Effector CD4-positive, alpha-beta T cell (primary cell): Measurements from ENCODE around the gene RBBP4.
"Not testable (repeated sequence)": the region's sequence is repeated elsewhere in the genome, so short reads cannot be mapped to it uniquely, and the experiment has no call there.

Experiments used
- DNase-seq: peaks from one replicate; pipeline ENCODE4 v3.0.0-alpha.2; 2020

The RBBP4 gene

DNA sequence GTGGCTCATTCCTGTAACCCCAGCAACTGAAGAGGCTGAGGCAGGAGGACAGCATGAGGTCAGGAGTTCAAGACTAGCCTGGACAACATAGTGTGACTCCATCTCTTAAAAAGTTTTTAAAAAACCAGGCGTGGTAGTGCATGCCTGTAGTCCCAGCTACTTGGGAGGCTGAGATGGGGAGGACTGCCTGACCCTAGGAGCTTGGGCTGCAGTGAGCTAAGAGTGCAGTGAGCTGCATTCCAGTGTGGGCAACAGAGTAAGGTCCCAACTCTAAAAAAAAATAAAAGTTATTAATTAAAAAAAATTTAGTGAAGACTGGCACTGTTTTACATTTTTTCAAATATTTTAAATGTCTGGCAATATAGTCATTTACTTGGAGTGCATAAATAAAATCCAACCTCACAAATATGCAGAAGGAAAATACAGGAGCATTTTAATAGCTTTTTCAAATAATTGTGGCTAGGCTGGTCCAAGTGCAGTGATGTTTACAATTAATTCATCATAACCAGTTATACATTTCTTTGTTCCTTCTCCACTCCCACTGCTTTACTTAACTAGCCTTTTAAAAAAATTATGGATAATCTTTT, 11.4 kb upstream of the RBBP4 start:
- no peak for DNase-seq

DNA sequence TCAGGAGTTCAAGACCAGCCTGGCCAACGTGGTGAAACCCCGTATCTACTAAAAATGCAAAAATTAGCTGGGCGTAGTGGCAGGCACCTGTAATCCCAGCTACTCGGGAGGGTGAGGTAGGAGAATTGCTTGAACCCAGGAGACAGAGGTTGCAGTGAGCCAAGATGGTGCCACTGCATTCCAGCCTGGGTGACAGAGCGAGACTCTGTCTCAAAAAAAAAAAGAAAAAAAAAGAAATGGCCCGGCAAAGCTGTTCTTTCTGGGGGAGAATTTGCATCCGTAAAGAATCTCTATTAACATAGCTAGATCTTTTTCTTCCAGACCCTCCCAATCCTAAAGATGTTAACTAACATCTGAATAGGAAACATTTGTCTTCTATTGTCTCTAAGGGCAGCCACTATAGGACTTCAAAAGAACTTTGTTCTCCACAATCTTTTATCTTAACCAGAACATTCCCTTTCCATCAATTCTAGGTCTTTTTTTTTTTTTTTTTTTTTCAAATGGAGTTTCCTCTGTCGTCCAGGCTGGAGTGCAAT, 8.6 kb upstream of the RBBP4 start:
- not testable (repeated sequence) for DNase-seq

- no peak for DNase-seq
Measured at GRCh38 chr1:32644426-32644825, 6.6 kb upstream of the RBBP4 start.

- DNase-seq = no peak
Measured at GRCh38 chr1:32647308-32648134, 3.5 kb upstream of the RBBP4 start.

DNA sequence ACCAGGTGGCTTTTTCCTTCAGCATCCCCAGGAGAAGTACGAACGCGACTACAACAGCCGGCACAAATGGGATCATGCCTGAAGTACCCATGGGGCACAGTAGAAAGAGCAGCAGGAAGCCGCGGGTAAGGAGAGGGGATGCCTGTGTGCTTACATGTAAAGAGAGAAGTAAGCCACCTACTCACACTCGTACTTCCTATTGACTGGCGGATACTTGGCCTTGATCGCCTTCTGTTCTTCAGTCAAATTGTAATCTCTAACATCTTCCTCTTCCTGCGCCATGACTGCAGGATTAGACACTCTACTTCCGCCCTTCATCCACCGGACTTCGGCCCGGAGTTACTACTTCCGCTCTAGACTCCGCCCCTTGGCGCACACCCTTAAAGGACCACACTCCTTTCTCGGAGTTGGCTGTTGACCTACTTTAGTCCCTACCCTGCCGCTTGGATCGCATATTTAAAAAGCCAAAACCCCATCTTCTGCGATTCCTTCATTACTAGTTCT, 708 bp upstream of the RBBP4 start, which contains the start of gene ZBTB8OS:
Gene ZBTB8OS (minus strand): TSS at position 303 of the 504 bp plus-strand sequence. CDS start 21 bp downstream, at position 282.
- DNase-seq = peak; percentile 84

- DNase-seq = no peak
Measured at GRCh38 chr1:32651461-32652073, 559 bp downstream of the RBBP4 start.

DNA sequence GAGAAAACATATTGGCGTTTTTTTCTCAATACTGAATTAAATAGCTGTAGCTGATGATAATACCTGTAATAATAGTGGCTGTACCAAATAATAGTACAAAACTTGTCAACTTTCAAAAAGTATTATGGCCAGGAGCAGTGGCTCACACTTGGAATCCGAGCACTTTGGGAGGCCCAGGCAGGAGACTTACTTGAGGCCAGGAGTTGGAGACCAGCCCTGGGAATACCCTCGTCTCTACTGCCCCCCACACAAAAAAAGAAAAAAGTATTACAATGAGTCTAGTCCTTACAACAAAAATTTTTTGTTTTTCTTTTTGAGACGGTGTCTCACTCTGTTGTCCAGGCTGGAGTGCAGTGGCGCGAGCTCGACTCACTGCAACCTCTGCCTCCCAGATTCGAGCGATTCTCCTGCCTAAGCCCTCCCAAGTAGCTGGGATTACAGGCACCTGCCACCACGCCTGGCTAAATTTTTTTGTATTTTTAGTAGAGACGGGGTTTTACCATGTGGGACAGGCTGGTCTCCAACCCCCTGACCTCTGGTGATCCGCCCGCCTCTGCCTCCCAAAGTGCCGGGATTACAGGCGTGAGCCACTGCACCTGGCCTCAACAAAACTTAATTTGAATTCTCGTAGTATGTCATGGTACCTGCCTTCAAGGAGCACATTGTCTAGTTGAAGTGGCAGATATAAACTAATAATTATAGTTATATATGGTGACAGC, 1.4 kb downstream of the RBBP4 start:
- no peak for DNase-seq

- no peak for DNase-seq
Measured at GRCh38 chr1:32659581-32659980, 8.6 kb downstream of the RBBP4 start.

GRCh38 chr1:32665915-32666314, 14.9 kb downstream of the RBBP4 start:
- DNase-seq = no peak

DNA sequence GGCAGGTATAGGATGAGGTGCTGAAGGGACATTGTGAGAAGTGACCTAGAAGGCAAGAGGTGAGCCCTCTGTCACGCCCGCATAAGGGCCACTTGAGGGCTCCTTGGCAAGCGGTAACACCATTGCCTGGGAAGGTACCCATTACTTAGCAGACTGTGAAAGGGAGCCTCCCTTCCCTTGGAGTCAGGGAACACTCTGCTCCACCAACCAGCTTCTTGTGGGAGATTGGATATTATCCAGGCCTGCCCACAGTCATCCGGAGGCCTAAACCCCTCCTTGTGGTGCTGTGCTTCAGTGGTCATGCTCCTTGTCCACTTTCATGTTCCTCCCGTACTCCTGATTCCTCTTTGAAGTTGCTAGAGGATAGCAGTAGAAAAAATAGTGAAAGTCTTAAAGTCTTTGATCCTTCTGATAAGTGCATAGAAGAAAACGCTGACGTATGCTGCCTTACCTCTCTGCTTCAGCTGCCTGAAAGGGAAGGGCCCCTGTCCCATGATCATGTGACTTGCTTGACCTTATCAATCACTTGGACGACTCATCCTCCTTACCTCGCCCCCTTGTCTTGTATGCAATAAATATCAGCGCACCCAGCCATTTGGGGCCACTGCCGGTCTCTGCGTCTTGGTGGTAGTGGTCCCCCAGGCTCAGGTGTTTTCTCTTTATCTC, 16.0 kb downstream of the RBBP4 start:
- no peak for DNase-seq

GRCh38 chr1:32668716-32669115, 17.7 kb downstream of the RBBP4 start:
- DNase-seq = not testable (repeated sequence)

DNA sequence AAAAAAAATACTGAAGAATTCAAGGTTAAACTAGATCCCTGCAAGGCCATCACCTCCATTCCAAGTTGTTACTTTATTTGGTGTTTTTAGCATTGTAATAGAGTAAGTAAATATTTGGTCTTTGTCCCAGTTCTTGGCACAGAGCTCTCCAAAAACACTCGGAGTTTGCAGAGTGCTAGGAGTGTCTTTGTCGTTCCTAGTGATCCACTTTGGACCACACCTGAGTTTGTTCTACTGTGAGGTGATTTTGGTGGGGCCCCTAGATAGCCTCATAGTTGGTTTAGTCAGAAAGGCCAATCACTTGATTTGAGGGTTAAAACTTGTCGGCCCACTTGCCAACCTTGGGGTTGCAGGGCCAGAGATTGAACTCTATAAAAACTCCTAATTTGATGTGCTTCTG, 25.9 kb downstream of the RBBP4 start:
- no peak for DNase-seq

- DNase-seq = not testable (repeated sequence)
Measured at GRCh38 chr1:32679993-32680392, 29.0 kb downstream of the RBBP4 start.

DNA sequence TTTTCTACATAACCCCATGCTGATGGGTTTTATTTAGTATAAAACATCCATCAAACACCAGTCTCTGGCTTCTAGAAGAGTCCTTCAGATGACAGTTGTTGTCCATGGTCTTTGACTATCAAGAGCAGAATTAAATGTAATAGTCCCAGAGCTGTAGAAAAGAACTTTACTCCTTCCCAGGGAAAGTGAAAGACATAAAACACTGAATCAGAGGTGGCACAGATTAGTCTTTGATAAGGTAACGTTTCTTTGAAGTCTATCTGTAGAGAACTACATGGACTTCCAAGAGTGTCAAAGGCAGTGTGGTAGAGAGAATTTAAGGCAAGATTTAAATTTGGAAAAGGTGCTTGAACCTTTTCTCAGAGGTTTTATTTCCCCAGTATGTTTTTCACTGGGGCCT, 29.6 kb downstream of the RBBP4 start:
- DNase-seq = no peak

DNA sequence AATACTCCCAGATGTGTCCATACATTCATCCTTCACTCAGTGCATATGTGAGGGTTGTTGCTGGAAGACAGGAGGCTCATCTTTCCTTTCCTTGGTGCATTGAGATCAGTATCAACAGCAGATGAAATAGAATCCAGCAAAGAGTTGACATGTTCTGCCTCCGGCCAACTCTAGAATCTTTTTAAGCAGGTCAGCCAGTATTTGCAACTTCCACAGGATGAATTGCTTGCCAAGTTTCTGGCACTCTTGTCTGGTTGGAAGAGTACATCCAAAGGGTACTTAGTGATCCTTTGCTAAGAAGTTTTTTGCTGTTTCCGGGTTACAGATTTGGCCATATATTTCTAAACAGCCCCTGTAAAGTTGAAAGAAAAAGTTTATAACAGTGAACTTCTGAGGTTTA, 30.5 kb downstream of the RBBP4 start:
- no peak for DNase-seq

DNA sequence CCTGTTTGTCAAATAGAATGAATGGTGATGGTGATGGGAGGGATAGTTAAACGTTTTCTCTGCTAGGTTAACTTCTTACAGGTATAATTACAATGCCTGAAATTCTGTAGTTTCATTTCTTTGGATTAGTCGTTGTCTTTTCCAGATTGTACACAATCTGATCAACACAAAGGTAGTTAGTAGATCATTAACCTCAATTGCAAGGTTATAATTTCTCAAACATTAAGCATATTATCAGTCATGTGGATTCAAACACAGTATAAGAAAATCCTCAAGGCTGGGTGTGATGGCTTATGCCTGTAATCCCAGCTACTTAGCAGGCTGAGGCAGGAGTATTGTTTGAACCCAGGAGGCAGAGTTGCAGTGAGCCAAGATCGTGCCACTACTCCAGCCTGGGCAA, 31.0 kb downstream of the RBBP4 start:
- no peak for DNase-seq

GRCh38 chr1:32683397-32683796, 32.4 kb downstream of the RBBP4 start:
- DNase-seq = no peak

GRCh38 chr1:32684167-32684811, 33.3 kb downstream of the RBBP4 start:
- no peak for DNase-seq

DNA sequence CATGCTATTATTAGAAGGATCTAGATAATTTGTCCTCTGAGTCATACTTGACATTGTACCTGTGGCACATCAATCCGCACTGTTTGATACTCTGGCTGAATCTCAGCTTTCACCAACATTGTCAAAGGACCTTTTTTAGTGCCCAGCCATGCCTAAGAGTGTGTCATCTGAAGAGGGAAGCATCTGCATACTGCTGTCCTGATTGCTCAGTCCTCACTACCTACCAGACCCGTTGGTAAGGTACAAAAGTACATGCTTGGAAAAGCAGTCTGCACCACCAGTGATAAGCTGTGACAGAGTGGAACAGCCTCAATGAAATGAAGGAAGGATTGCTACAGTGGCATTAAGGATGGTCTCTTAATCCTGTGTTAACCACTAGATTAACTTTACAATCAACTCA, 34.5 kb downstream of the RBBP4 start:
- no peak for DNase-seq

GRCh38 chr1:32686387-32686786, 35.4 kb downstream of the RBBP4 start:
- DNase-seq = no peak

GRCh38 chr1:32693455-32694174, 42.6 kb downstream of the RBBP4 start:
- DNase-seq = no peak
